Common myeloid progenitor, CD34-positive (primary cell): Measurements from ENCODE around the gene MEF2C. TPM values are rescaled to one million over a fixed set of nuclear protein-coding genes. Genes with fewer than 3 reads are reported as not detected.
A peak's percentile ranks its signal among the peaks of the same experiment; 100 is the strongest.

ENCODE experiments used
- CTCF ChIA-PET: fragments of 350-600 bp; sonication (Branson Sonifier 250); formaldehyde crosslinking; loops from one replicate; lab custom pipeline; 2021; ENCODE audit warnings: antibody characterized with exemption; lab: Charles Lee
- POLR2A ChIA-PET: fragments of 350-600 bp; sonication (Branson Sonifier 250); formaldehyde crosslinking; loops from one replicate; lab custom pipeline; 2021; ENCODE audit warnings: antibody characterized with exemption; lab: Charles Lee
- DNase-seq, 3 donors: peaks; one replicate each; pipeline versions ENCODE4 v3.0.0 to v3.0.0-alpha.2; 2013
- H3K27ac ChIP-seq, 2 experiments: 1 replicate in 1 of 2; 2 replicates in 1 of 2; pipeline ENCODE4 v1.7.0; 2013; ENCODE audit warnings: inconsistent platforms in 2 of 2, low read length in 2 of 2, mild to moderate bottlenecking in 2 of 2, low read depth in 1 of 2, moderate library complexity in 1 of 2; ENCODE audit not compliant: severe bottlenecking in 2 of 2, insufficient read depth in 1 of 2, poor library complexity in 1 of 2
- H3K27me3 ChIP-seq, 5 experiments: replicated peaks in 2 of 5; 1 replicate in 3 of 5; 2 replicates in 2 of 5; pipeline versions ENCODE4 v1.6.1 to v1.7.0; 2013; ENCODE audit warnings: low read length in 4 of 5, mild to moderate bottlenecking in 2 of 5, moderate library complexity in 2 of 5, inconsistent platforms in 1 of 5; ENCODE audit not compliant: insufficient read depth in 5 of 5, control insufficient read depth in 4 of 5
- H3K36me3 ChIP-seq, 4 experiments: 1 replicate in 2 of 4; 2 replicates in 2 of 4; pipeline versions ENCODE4 v1.6.1 to v1.7.0; 2013; ENCODE audit warnings: low read length in 3 of 4, control low read depth in 1 of 4, mild to moderate bottlenecking in 1 of 4; ENCODE audit not compliant: control insufficient read depth in 4 of 4, insufficient read depth in 4 of 4
- H3K4me1 ChIP-seq, 4 experiments: 1 replicate in 3 of 4; 2 replicates in 1 of 4; pipeline versions ENCODE4 v1.6.1 to v1.7.1; 2013; ENCODE audit warnings: low read length in 3 of 4, mild to moderate bottlenecking in 3 of 4, control low read depth in 1 of 4, inconsistent platforms in 1 of 4, moderate library complexity in 1 of 4; ENCODE audit not compliant: control insufficient read depth in 4 of 4, insufficient read depth in 4 of 4; ENCODE audit errors: control extremely low read depth in 1 of 4
- H3K4me3 ChIP-seq, 7 experiments: 1 replicate in 4 of 7; 2 replicates in 3 of 7; pipeline versions ENCODE4 v1.5.1 to v1.7.0; 2013; ENCODE audit warnings: mild to moderate bottlenecking in 7 of 7, low read length in 6 of 7, moderate library complexity in 6 of 7, inconsistent platforms in 2 of 7, low read depth in 2 of 7, control low read depth in 1 of 7; ENCODE audit not compliant: insufficient read depth in 4 of 7, control insufficient read depth in 1 of 7; ENCODE audit errors: extremely low read depth in 1 of 7
- H3K9me3 ChIP-seq, 5 experiments: 1 replicate in 4 of 5; 2 replicates in 1 of 5; pipeline versions ENCODE4 v1.6.1 to v1.7.1; 2013; ENCODE audit warnings: low read length in 4 of 5, mild to moderate bottlenecking in 2 of 5, inconsistent platforms in 1 of 5, low read depth in 1 of 5, moderate library complexity in 1 of 5; ENCODE audit not compliant: control insufficient read depth in 4 of 5, insufficient read depth in 2 of 5; ENCODE audit errors: control extremely low read depth in 1 of 5
- WGBS: methylation state at CpG from one replicate; pipeline ENCODE4 v1.1.5; 2013; ENCODE audit not compliant: insufficient coverage; 5-methylcytosine and 5-hydroxymethylcytosine counted together
- polyA plus RNA-seq: library from polyadenylated mRNA; unstranded; fragments of 120-200 nt; gene quantifications from one replicate; pipeline ENCODE4 v1.2.1, GENCODE V29; 2013

Gene MEF2C
- 86.7 TPM for polyA plus RNA-seq

DNA sequence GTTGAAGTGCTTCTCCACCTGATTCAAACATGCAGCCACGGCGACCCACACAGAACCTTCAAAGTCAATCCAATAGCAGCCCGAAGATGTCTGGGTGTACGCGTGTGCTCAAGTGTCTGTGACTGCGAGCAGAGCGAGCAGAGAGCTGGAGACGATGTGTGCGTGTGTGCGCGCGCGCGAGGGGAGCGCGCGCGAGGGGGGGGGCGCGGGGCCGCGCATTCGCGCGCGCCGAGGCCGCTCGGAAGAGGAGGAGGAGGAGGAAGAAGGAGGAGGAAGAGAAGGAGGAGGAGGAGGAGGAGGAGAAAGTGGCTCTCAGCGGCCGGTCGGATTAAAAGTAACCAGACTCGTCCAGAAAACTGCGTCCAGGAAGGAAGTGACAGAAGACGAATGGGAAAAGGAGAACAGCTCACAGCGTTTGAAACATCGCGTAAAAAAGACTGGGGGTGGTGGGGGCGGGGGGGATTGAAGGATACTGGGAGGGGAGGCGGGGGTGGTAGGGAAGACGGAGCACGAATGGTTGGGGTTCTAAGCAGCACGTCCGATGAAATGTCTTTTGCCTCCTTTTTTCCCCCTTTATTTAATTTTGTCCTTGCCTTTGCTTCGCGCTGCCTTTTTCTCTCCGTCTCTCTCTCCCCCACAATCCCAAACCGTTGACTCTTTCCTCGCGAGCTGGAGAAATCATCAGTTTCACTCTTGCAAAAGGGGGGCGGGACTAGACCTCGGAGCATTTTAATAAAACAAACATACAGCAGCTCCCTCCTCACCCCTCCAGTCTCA lies at the start of gene MEF2C:
Gene MEF2C, minus strand, starts transcription at position 126 of the 777 bp plus-strand sequence. CDS start 59,396 bp downstream, outside the sequence.
- Histone ChIP-seq H3K4me3 (peak within 1 kb of the TSS; percentile 64 to 100 (median 98)), H3K9me3 (no peaks in the 10 kb centered on the region), H3K4me1 (peaks cover 11 to 60% (median 48%) of the 10 kb centered on the region in 4 experiments), H3K36me3 (no peaks in the 10 kb centered on the region), H3K27me3 (no peaks in the 10 kb centered on the region), H3K27ac (peak within 1 kb of the TSS; percentile 94 to 95)
- POLR2A ChIA-PET, result interaction anchor here (0.7 to 1.9 kb wide), 9 partner anchors 12 to 1235 kb away, joined by 3 to 10 read pairs (median 4); no protein-coding TSS in a partner anchor
- CTCF ChIA-PET, result interaction anchor here (0.6 to 3.2 kb wide), 11 partner anchors 54 to 241 kb away, joined by 3 to 15 read pairs (median 4); no protein-coding TSS in a partner anchor
- DNase-seq, result peak; percentile 88 to 94 (median 93)
- 0% methylated on average over 35 of the region's 52 CpGs for WGBS

- 100% methylated on average over 2 of the region's 2 CpGs for WGBS
- Histone ChIP-seq H3K27ac (no peak overlapping the region), H3K27me3 (no peaks in the 10 kb centered on the region), H3K36me3 (peaks cover 0 to 2% (median 1%) of the 10 kb centered on the region in 4 experiments), H3K4me1 (no peaks in the 10 kb centered on the region), H3K9me3 (no peaks in the 10 kb centered on the region), H3K4me3 (no peak overlapping the region)
- ChIA-PET CTCF (no interaction called here), POLR2A (interaction anchor here (1.0 kb wide), 1 partner anchor 49 kb away, joined by 4 read pairs; the partner anchor contains the start of gene MEF2C)
- DNase-seq, result no peak
Measured at GRCh38 chr5:88932541-88932940, 49.6 kb upstream of the MEF2C start.

DNA sequence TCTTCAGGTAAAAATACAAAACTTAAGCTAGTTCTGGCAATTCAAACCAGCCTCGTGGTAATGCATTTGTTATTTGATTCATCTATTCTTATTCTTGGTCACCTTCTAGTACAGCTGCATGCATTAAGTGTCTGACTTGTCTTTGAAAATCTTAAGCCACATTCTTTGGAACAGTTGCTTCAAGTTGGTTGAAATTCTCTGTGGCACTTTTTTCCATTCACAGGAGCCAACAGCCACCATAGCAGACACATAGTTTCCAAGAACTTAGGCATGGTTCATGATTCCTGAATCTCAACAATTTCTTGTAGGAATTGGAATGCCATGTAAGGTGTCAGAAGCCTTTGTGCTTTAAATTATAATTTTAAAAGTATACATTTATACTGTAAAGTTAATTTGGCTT lies 47.4 kb upstream of the MEF2C start:
- DNase-seq, result no peak
- 100% methylated on average over 1 of the region's 1 CpG for WGBS
- H3K27me3 ChIP-seq, result no peaks in the 10 kb centered on the region
- no peaks in the 10 kb centered on the region for H3K4me1 ChIP-seq
- no peaks in the 10 kb centered on the region for H3K9me3 ChIP-seq
- ChIA-PET POLR2A (no interaction called here), CTCF (no interaction called here)
- H3K36me3 ChIP-seq, result peaks cover 0 to 5% (median 0%) of the 10 kb centered on the region in 4 experiments
- H3K4me3 ChIP-seq, result no peak overlapping the region
- H3K27ac ChIP-seq, result no peak overlapping the region

DNA sequence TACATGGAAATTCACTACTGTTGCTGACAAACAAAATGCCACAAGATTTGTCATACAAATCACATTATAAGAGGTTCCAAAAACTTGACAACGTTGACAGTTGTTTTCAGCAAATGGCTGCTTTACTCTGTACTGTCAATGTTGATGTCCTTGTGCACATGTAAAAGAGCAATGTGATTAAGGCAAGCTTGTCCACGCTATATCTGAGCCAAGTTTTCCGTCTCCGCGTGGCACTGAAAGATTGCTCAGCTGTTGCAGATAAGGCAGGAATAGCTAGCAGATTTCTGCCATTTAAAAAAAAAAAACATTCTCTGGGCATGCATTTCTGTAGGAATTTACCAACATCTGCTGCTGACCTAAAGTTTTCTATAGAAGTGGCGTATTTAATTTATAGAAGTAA lies 46.4 kb upstream of the MEF2C start:
- Histone ChIP-seq H3K4me1 (no peaks in the 10 kb centered on the region), H3K4me3 (no peak overlapping the region), H3K27ac (no peak overlapping the region), H3K9me3 (no peaks in the 10 kb centered on the region), H3K36me3 (peaks cover 0 to 5% (median 2%) of the 10 kb centered on the region in 4 experiments), H3K27me3 (no peaks in the 10 kb centered on the region)
- DNase-seq, result no peak
- CTCF ChIA-PET, result interaction anchor here (2.7 kb wide), 1 partner anchor 8 kb away, joined by 9 read pairs; no protein-coding TSS in a partner anchor
- POLR2A ChIA-PET, result no interaction called here
- WGBS, result 100% methylated on average over 4 of the region's 6 CpGs

DNA sequence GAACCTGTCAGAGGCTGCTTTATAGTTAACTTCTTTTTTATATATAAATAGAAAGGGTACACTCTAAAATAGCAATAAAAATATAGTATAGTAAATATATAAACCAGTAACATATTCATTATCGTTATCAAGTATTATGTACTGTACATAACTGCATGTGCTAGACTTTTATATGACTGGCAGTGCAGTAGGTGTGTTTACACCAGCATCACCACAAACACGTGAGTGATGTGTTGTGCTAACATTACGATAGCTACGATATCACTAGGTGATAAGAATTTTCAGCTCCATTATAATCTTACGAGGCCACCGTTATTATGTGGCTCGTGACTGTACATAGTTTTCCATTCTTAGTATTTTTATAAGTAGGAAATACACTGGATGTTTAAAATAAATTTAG lies 43.8 kb upstream of the MEF2C start:
- H3K4me1 ChIP-seq, result no peaks in the 10 kb centered on the region
- CTCF ChIA-PET, result interaction anchor here (2.7 kb wide), 1 partner anchor 10 kb away, joined by 9 read pairs; no protein-coding TSS in a partner anchor
- no peak overlapping the region for H3K4me3 ChIP-seq
- WGBS, result 100% methylated on average over 3 of the region's 7 CpGs
- POLR2A ChIA-PET, result no interaction called here
- H3K27ac ChIP-seq, result no peak overlapping the region
- H3K27me3 ChIP-seq, result no peaks in the 10 kb centered on the region
- no peaks in the 10 kb centered on the region for H3K9me3 ChIP-seq
- H3K36me3 ChIP-seq, result peaks cover 0 to 9% (median 3%) of the 10 kb centered on the region in 4 experiments
- DNase-seq, result no peak

- Histone ChIP-seq H3K4me1 (no peaks in the 10 kb centered on the region), H3K27me3 (no peaks in the 10 kb centered on the region), H3K9me3 (no peaks in the 10 kb centered on the region), H3K36me3 (peaks cover 0 to 9% (median 3%) of the 10 kb centered on the region in 4 experiments), H3K4me3 (no peak overlapping the region), H3K27ac (no peak overlapping the region)
- DNase-seq, result no peak
- no CpG with 5 or more reads among the region's 2 CpGs for WGBS
- POLR2A ChIA-PET, result no interaction called here
- CTCF ChIA-PET, result no interaction called here
Measured at GRCh38 chr5:88925692-88926490, 42.9 kb upstream of the MEF2C start.
